K562 (cell line): ENCODE results near the gene AS3MT. TPM values are rescaled to one million over a fixed set of nuclear protein-coding genes. Genes with fewer than 3 reads are reported as not detected.

Source experiments
- ATAC-seq: fragments of 200-7000 bp; cut with Tn5 transposase; 3 replicates; pipeline ENCODE4 v1.9.1; 2020; ENCODE audit warnings: moderate library complexity
- BruUV-seq: library from RNA; stranded (reverse); fragments of 400-500 nt; replicated peaks from 2 replicates; lab custom pipeline; 2021; lab: Mats Ljungman, UMichigan
- CTCF ChIA-PET: fragments of 300-600 bp; formaldehyde crosslinking; extraction: SDS; loops from one replicate; lab custom pipeline; 2021; ENCODE audit warnings: low intra/inter-chr PET ratio; lab: Yijun Ruan, JAX
- POLR2A ChIA-PET: fragments of 300-600, 350-650 bp; sonication (Branson Sonifier 250); formaldehyde crosslinking; extraction: SDS; loops from one replicate; lab custom pipeline; 2021; ENCODE audit warnings: antibody characterized with exemption, inconsistent platforms; lab: Yijun Ruan, JAX
- DNase-seq, 4 experiments: peaks; one replicate each; pipeline versions ENCODE4 v3.0.0 to v3.0.0-alpha.2; 2011 to 2018; ENCODE audit warnings: low spot score in 3 of 4, mixed read lengths in 3 of 4; ENCODE audit errors: extremely low read depth in 1 of 4
- FAIRE-seq: peaks from 2 replicates; lab custom pipeline; 2011; peaks lifted over from hg19 to GRCh38; lab: Jason Lieb, UNC
- H2AFZ ChIP-seq: 2 replicates; pipeline ENCODE4 v1.6.0; 2011; ENCODE audit warnings: low read depth, low read length, control low read depth, inconsistent platforms
- H3K27ac ChIP-seq: fragments of 200-600 bp; 3 replicates; pipeline ENCODE4 v1.8.0; 2011; ENCODE audit warnings: low read depth, mild to moderate bottlenecking, control low read depth, inconsistent platforms, low read length, moderate library complexity, mixed read lengths; ENCODE audit errors: extremely low read depth
- H3K27me3 ChIP-seq, 2 experiments: fragments of 300-600 bp in 1 of 2; 2 replicates in 1 of 2; 3 replicates in 1 of 2; pipeline versions ENCODE4 v1.6.0 to v1.8.0; 2011; ENCODE audit warnings: inconsistent platforms in 2 of 2, low read length in 2 of 2, mild to moderate bottlenecking in 1 of 2, mixed read lengths in 1 of 2, moderate library complexity in 1 of 2; ENCODE audit not compliant: control insufficient read depth in 2 of 2, insufficient read depth in 2 of 2
- H3K36me3 ChIP-seq: fragments of 300-600 bp; 3 replicates; pipeline ENCODE4 v1.8.0; 2011; ENCODE audit warnings: mild to moderate bottlenecking, low read length, inconsistent platforms; ENCODE audit not compliant: control insufficient read depth, insufficient read depth
- H3K4me1 ChIP-seq, 2 experiments: fragments of 200-600 bp in 1 of 2; replicated peaks in 1 of 2; 2 replicates in 1 of 2; 3 replicates in 1 of 2; pipeline versions ENCODE4 v1.5.1 to v1.8.0; 2011; ENCODE audit warnings: inconsistent platforms in 2 of 2, low read length in 2 of 2, mild to moderate bottlenecking in 1 of 2, mixed read lengths in 1 of 2, moderate library complexity in 1 of 2; ENCODE audit not compliant: control insufficient read depth in 2 of 2, insufficient read depth in 2 of 2
- H3K4me2 ChIP-seq: 2 replicates; pipeline ENCODE4 v1.6.1; 2011; ENCODE audit warnings: low read length, control low read depth, inconsistent platforms, mixed read lengths; ENCODE audit not compliant: insufficient read depth
- H3K4me3 ChIP-seq: fragments of 200-600 bp; sonication (generic), shearing (Covaris generic); 2 replicates; pipeline ENCODE4 v1.5.1; 2016; ENCODE audit warnings: control low read depth, inconsistent platforms
- H3K79me2 ChIP-seq: fragments of 200-600 bp; 3 replicates; pipeline ENCODE4 v1.8.0; 2011; ENCODE audit warnings: low read length, inconsistent platforms; ENCODE audit not compliant: control insufficient read depth, insufficient read depth
- H3K9ac ChIP-seq, 2 experiments: 2 replicates each; pipeline versions ENCODE4 v1.6.0 to v1.6.1; 2011; ENCODE audit warnings: low read depth in 2 of 2, low read length in 2 of 2, control low read depth in 1 of 2, inconsistent platforms in 1 of 2, mild to moderate bottlenecking in 1 of 2, mixed read lengths in 1 of 2; ENCODE audit not compliant: insufficient read depth in 1 of 2
- H3K9me1 ChIP-seq: one replicate; pipeline ENCODE4 v1.6.0; 2011; ENCODE audit warnings: inconsistent platforms, mild to moderate bottlenecking, low read length, moderate library complexity; ENCODE audit not compliant: control insufficient read depth, insufficient read depth
- H3K9me3 ChIP-seq: replicated peaks from 2 replicates; pipeline ENCODE4 v1.5.1; 2011; ENCODE audit warnings: low read depth, low read length, inconsistent platforms; ENCODE audit not compliant: control insufficient read depth, insufficient read depth
- H4K20me1 ChIP-seq: replicated peaks from 2 replicates; pipeline ENCODE4 v1.6.1; 2011; ENCODE audit warnings: low read length, inconsistent platforms, mixed read lengths; ENCODE audit not compliant: control insufficient read depth, insufficient read depth
- ASH1L ChIP-seq: fragments of 450-650 bp; IDR thresholded peaks from 2 replicates; pipeline ENCODE4 v1.6.1; 2018; ENCODE audit warnings: borderline replicate concordance, mild to moderate bottlenecking, low read depth; ENCODE audit not compliant: partially characterized antibody
- ATF1 ChIP-seq, 2 experiments: fragments of 450-650 bp in 1 of 2; IDR thresholded peaks; 2 replicates each; pipeline ENCODE4 v1.6.1; 2016; ENCODE audit warnings: missing compliant biosample characterization in 1 of 2, missing genetic modification characterization in 1 of 2
- FOXM1 ChIP-seq, 2 experiments: fragments of 450-650 bp in 1 of 2; sonication (generic) in 1 of 2; formaldehyde crosslinking in 1 of 2; IDR thresholded peaks; 2 replicates each; pipeline versions ENCODE4 v1.6.1 to v1.9.0; 2017 to 2022; ENCODE audit warnings: low read depth in 2 of 2, mild to moderate bottlenecking in 2 of 2, missing genetic modification reagents in 1 of 2, moderate library complexity in 1 of 2
- HBP1 ChIP-seq: fragments of 450-650 bp; formaldehyde crosslinking; IDR thresholded peaks from 2 replicates; pipeline ENCODE4 v1.4.0; 2022; ENCODE audit warnings: missing genetic modification characterization
- NCOR1 ChIP-seq: fragments of 450-650 bp; IDR thresholded peaks from 2 replicates; pipeline ENCODE4 v1.6.1; 2016; ENCODE audit warnings: mild to moderate bottlenecking, moderate library complexity
- POLR2AphosphoS5 ChIP-seq: IDR thresholded peaks from 2 replicates; pipeline ENCODE4 v1.6.1; 2011; ENCODE audit warnings: mild to moderate bottlenecking, low read depth, low read length, moderate library complexity; ENCODE audit not compliant: control insufficient read depth, insufficient read depth
- XRCC4 ChIP-seq: IDR thresholded peaks from one replicate; pipeline ENCODE4 v1.6.1; 2011; ENCODE audit not compliant: insufficient read depth, insufficient read length; ENCODE audit errors: extremely low read depth
- ZNF140 ChIP-seq: fragments of 250-450 bp; sonication (Bioruptor Pico); IDR thresholded peaks from 2 replicates; pipeline ENCODE4 v1.8.0; 2021; ENCODE audit warnings: moderate library complexity, mild to moderate bottlenecking, inconsistent platforms
- ZNF143 ChIP-seq: sonication (generic); formaldehyde crosslinking; IDR thresholded peaks from 2 replicates; pipeline ENCODE4 v1.9.0; 2022; ENCODE audit warnings: mild to moderate bottlenecking, missing genetic modification reagents
- ZNF431 ChIP-seq: sonication (generic); formaldehyde crosslinking; IDR thresholded peaks from 2 replicates; pipeline ENCODE4 v1.8.0; 2022; ENCODE audit warnings: mild to moderate bottlenecking, missing genetic modification reagents
- ZNF586 ChIP-seq: fragments of 450-650 bp; formaldehyde crosslinking; conservative IDR thresholded peaks from 2 replicates; pipeline ENCODE4 v1.4.0; 2020; ENCODE audit warnings: mild to moderate bottlenecking, moderate library complexity
- ZNF668 ChIP-seq: fragments of 250-450 bp; sonication (Bioruptor Pico); IDR thresholded peaks from 2 replicates; pipeline ENCODE4 v1.8.0; 2022; ENCODE audit warnings: mild to moderate bottlenecking, inconsistent platforms
- ZSCAN29 ChIP-seq: fragments of 450-650 bp; IDR thresholded peaks from 2 replicates; pipeline ENCODE4 v1.6.1; 2017
- WGBS: fragments of 100-300 bp; shearing (Covaris generic); methylation state at CpG from one replicate; pipeline ENCODE4 v1.1.6; 2016; ENCODE audit warnings: low coverage, mixed read lengths; ENCODE audit not compliant: insufficient coverage; ENCODE audit errors: missing lambda C conversion rate; 5-methylcytosine and 5-hydroxymethylcytosine counted together
- in situ Hi-C: fragments of 300-500 bp; cut with MboI; formaldehyde crosslinking; loops from 4 replicates; pipeline ENCODE4 v1.15.0; 2018; ENCODE audit warnings: inconsistent platforms, mixed read lengths
- intact Hi-C: fragments of 100-400 bp; cut with micrococcal nuclease; formaldehyde crosslinking; loops from 2 replicates; pipeline ENCODE4 v1.14.2; 2022
- polyA plus RNA-seq, 8 experiments: library from polyadenylated mRNA; depleted of rRNA in 4 of 8; stranded (reverse) in 5 of 8; unstranded in 3 of 8; fragments of >200 nt; fragmentation: Nextera tagmentation in 2 of 8; fragmentation: Illumina TruSeq in 1 of 8; extraction: Ambion mirVana in 2 of 8; extraction: Trizol in 1 of 8; gene quantifications; 2 replicates each; pipeline versions ENCODE4 v1.2.1 to v1.2.3, GENCODE V29; 2011 to 2014; ENCODE audit warnings: inconsistent platforms in 1 of 8, missing spikeins in 1 of 8
- total RNA-seq, 7 experiments: library from RNA; depleted of rRNA in 6 of 7; stranded (reverse); fragments of >200 nt in 6 of 7; fragmentation: Illumina TruSeq in 2 of 7; extraction: Trizol in 2 of 7; gene quantifications; 2 replicates each; pipeline versions ENCODE4 v1.2.1 to v1.2.3, GENCODE V29; 2011 to 2021; ENCODE audit warnings: low replicate concordance in 1 of 7
- TF ChIP-seq, protein P1 (sequence below): sonication (generic); formaldehyde crosslinking; IDR thresholded peaks from 2 replicates; pipeline ENCODE4 v1.8.0; 2023; ENCODE audit warnings: missing genetic modification reagents, mild to moderate bottlenecking, borderline replicate concordance

Gene AS3MT
- total and polyA plus RNA-seq, 9 of the 15 experiments (the other 6 are each of a cell fraction or from before 2014, with no cell fraction given) = 0.04 to 0.33 (median 0.19) TPM; not detected in 2

DNA sequence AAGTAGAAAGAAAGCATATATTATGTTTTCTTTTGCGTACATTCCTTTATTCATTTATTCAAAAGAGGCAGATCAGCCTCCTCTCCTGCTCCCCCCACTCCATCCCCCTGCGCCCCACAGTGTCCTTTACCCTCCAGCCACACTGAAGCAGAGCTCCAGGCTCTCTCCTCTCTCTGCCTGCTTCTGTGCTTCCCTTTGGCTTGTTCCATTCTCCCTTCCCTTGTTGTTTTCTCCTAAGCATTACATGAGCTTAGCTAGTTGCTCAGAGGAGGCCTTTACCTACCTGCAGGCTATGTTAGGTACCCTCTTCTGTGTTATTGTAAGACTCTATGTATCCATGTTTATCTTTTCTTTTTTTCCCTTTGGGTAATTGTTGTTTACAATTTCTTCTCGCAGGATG lies 76.2 kb downstream of the AS3MT start:
- H2AFZ ChIP-seq = no peak overlapping the region
- no peak for DNase-seq
- no peak for FAIRE-seq
- H3K9me1 ChIP-seq = no peaks in the 10 kb centered on the region
- H3K9ac ChIP-seq = no peak overlapping the region; a peak in 1 of 4 replicates
- no peak overlapping the region for H3K4me3 ChIP-seq
- H3K9me3 ChIP-seq = no peaks in the 10 kb centered on the region
- BruUV-seq = no TSS peak
- no peak for ATAC-seq
- in situ Hi-C loops (no loop called here), intact Hi-C loops (no loop called here)
- ChIA-PET CTCF (no interaction called here), POLR2A (interaction anchor here (0.6 to 0.9 kb wide), 2 partner anchors 14 to 869 kb away, joined by 3 to 5 read pairs; no protein-coding TSS in a partner anchor)
- no peak overlapping the region for H3K4me2 ChIP-seq
- TF ChIP-seq, protein P1, sequence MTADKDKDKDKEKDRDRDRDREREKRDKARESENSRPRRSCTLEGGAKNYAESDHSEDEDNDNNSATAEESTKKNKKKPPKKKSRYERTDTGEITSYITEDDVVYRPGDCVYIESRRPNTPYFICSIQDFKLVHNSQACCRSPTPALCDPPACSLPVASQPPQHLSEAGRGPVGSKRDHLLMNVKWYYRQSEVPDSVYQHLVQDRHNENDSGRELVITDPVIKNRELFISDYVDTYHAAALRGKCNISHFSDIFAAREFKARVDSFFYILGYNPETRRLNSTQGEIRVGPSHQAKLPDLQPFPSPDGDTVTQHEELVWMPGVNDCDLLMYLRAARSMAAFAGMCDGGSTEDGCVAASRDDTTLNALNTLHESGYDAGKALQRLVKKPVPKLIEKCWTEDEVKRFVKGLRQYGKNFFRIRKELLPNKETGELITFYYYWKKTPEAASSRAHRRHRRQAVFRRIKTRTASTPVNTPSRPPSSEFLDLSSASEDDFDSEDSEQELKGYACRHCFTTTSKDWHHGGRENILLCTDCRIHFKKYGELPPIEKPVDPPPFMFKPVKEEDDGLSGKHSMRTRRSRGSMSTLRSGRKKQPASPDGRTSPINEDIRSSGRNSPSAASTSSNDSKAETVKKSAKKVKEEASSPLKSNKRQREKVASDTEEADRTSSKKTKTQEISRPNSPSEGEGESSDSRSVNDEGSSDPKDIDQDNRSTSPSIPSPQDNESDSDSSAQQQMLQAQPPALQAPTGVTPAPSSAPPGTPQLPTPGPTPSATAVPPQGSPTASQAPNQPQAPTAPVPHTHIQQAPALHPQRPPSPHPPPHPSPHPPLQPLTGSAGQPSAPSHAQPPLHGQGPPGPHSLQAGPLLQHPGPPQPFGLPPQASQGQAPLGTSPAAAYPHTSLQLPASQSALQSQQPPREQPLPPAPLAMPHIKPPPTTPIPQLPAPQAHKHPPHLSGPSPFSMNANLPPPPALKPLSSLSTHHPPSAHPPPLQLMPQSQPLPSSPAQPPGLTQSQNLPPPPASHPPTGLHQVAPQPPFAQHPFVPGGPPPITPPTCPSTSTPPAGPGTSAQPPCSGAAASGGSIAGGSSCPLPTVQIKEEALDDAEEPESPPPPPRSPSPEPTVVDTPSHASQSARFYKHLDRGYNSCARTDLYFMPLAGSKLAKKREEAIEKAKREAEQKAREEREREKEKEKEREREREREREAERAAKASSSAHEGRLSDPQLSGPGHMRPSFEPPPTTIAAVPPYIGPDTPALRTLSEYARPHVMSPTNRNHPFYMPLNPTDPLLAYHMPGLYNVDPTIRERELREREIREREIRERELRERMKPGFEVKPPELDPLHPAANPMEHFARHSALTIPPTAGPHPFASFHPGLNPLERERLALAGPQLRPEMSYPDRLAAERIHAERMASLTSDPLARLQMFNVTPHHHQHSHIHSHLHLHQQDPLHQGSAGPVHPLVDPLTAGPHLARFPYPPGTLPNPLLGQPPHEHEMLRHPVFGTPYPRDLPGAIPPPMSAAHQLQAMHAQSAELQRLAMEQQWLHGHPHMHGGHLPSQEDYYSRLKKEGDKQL = no peak
- TF ChIP-seq HBP1 (CRISPR knock-in tag) = no peak
- no peak for TF ChIP-seq ZNF140 (CRISPR knock-in tag)
- no peak for TF ChIP-seq ZNF143 (CRISPR knock-in tag)
- TF ChIP-seq ZSCAN29 = no peak
- no peak for TF ChIP-seq POLR2AphosphoS5
- no peak for TF ChIP-seq ATF1 (CRISPR knock-in tag; IDR thresholded peaks at IDR 0.05)
- TF ChIP-seq ATF1 (tag; IDR thresholded peaks at IDR 0.05) = no peak
- TF ChIP-seq FOXM1 (IDR thresholded peaks at IDR 0.05; ENCODE audit: low read depth) = no peak
- TF ChIP-seq FOXM1 (CRISPR knock-in tag; IDR thresholded peaks at IDR 0.05; ENCODE audit: low read depth) = no peak
- no peak for TF ChIP-seq NCOR1
- TF ChIP-seq ZNF668 (CRISPR knock-in tag) = no peak
- no peak for TF ChIP-seq XRCC4
- TF ChIP-seq ASH1L = no peak
- no peak for TF ChIP-seq ZNF586
- TF ChIP-seq ZNF431 = no peak
- peaks cover 7 to 14% of the 10 kb centered on the region in 2 experiments for H3K4me1 ChIP-seq
- no peaks in the 10 kb centered on the region for H4K20me1 ChIP-seq
- no peak overlapping the region for H3K27ac ChIP-seq
- 100% methylated on average over 2 of the region's 3 CpGs for WGBS
- no peaks in the 10 kb centered on the region for H3K79me2 ChIP-seq
- no peaks in the 10 kb centered on the region for H3K27me3 ChIP-seq
- H3K36me3 ChIP-seq = no peaks in the 10 kb centered on the region
